Subcutaneous abdominal adipose tissue (tissue), 5 donors: Measurements from ENCODE around the gene PRIM2.
A peak's percentile ranks its signal among the peaks of the same experiment; 100 is the strongest.
"Not testable (repeated sequence)": the region's sequence is repeated elsewhere in the genome, so short reads cannot be mapped to it uniquely, and the experiment has no call there.

Experiments
- H3K27ac ChIP-seq: one replicate; pipeline ENCODE4 v1.7.0; 2013; ENCODE audit warnings: low read depth, mild to moderate bottlenecking, inconsistent platforms, low read length, moderate library complexity
- H3K27me3 ChIP-seq, 5 donors: one replicate each; pipeline ENCODE4 v1.7.0; 2013; ENCODE audit warnings: low read length in 5 of 5, inconsistent platforms in 1 of 5; ENCODE audit not compliant: control insufficient read depth in 5 of 5, insufficient read depth in 4 of 5
- H3K36me3 ChIP-seq, 5 donors: one replicate each; pipeline ENCODE4 v1.7.0; 2013; ENCODE audit warnings: low read length in 5 of 5; ENCODE audit not compliant: control insufficient read depth in 5 of 5, insufficient read depth in 5 of 5
- H3K4me1 ChIP-seq, 5 donors: one replicate each; pipeline ENCODE4 v1.7.0; 2013; ENCODE audit warnings: low read length in 5 of 5, mild to moderate bottlenecking in 3 of 5, moderate library complexity in 1 of 5; ENCODE audit not compliant: control insufficient read depth in 5 of 5, insufficient read depth in 5 of 5
- H3K4me3 ChIP-seq, 5 donors: one replicate each; pipeline ENCODE4 v1.7.0; 2013; ENCODE audit warnings: low read length in 5 of 5, low read depth in 1 of 5
- H3K9ac ChIP-seq, 5 donors: one replicate each; pipeline ENCODE4 v1.7.0; 2013; ENCODE audit warnings: low read length in 5 of 5, mild to moderate bottlenecking in 4 of 5, moderate library complexity in 3 of 5
- H3K9me3 ChIP-seq, 5 donors: one replicate each; pipeline ENCODE4 v1.7.0; 2013; ENCODE audit warnings: low read length in 5 of 5; ENCODE audit not compliant: control insufficient read depth in 5 of 5
- donor health status: healthy.
- donor health status: healthy.
- donor health status: healthy.
- donor health status: healthy.
- donor health status: healthy.

Gene PRIM2

GRCh38 chr6:57288136-57288535 is 29.3 kb upstream of the PRIM2 start:
- H3K4me3 ChIP-seq, H3K36me3 ChIP-seq, H3K9ac ChIP-seq, H3K27ac ChIP-seq, H3K9me3 ChIP-seq, H3K27me3 ChIP-seq, H3K4me1 ChIP-seq: not testable (repeated sequence)

DNA sequence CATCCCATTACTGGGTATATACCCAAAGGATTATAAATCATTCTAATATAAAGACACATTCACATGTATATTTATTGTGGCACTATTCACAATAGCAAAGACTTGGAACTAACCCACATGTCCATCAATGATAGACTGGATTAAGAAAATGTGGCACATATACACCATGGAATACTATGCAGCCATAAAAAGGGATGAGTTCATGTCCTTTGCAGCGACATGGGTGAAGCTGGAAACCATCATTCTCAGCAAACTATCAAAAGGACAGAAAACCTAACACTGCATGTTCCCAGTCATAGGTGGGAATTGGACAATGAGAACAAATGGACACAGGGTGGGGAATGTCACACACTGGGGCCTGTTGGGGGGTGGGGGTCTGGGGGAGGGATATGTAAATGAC is 24.0 kb upstream of the PRIM2 start:
- not testable (repeated sequence) for H3K27me3 ChIP-seq, H3K9me3 ChIP-seq, H3K9ac ChIP-seq, H3K36me3 ChIP-seq, H3K4me3 ChIP-seq, H3K27ac ChIP-seq, H3K4me1 ChIP-seq

GRCh38 chr6:57294862-57295445 is 22.5 kb upstream of the PRIM2 start:
- no peak overlapping the region for H3K4me3 ChIP-seq
- peaks cover 0 to 4% (median 0%) of the 10 kb centered on the region in 5 donors for H3K4me1 ChIP-seq
- no peaks in the 10 kb centered on the region for H3K36me3 ChIP-seq
- no peak overlapping the region for H3K27ac ChIP-seq
- no peaks in the 10 kb centered on the region for H3K9me3 ChIP-seq
- H3K9ac ChIP-seq, result no peak overlapping the region
- no peaks in the 10 kb centered on the region for H3K27me3 ChIP-seq

- Histone ChIP-seq H3K27me3 (no peaks in the 10 kb centered on the region), H3K9ac (no peak overlapping the region), H3K27ac (no peak overlapping the region), H3K4me3 (no peak overlapping the region), H3K36me3 (no peaks in the 10 kb centered on the region), H3K9me3 (no peaks in the 10 kb centered on the region), H3K4me1 (peaks cover 0 to 4% (median 0%) of the 10 kb centered on the region in 5 donors)
Observed at GRCh38 chr6:57297505-57297904, 19.9 kb upstream of the PRIM2 start.

GRCh38 chr6:57298741-57299140 is 18.7 kb upstream of the PRIM2 start:
- Histone ChIP-seq H3K27ac (no peak overlapping the region), H3K4me3 (no peak overlapping the region), H3K9me3 (no peaks in the 10 kb centered on the region), H3K4me1 (peaks cover 0 to 4% (median 0%) of the 10 kb centered on the region in 5 donors), H3K27me3 (no peaks in the 10 kb centered on the region), H3K36me3 (no peaks in the 10 kb centered on the region), H3K9ac (no peak overlapping the region)

- H3K27ac ChIP-seq, result no peak overlapping the region
- H3K36me3 ChIP-seq, result no peaks in the 10 kb centered on the region
- no peak overlapping the region for H3K9ac ChIP-seq
- no peak overlapping the region for H3K4me3 ChIP-seq
- H3K4me1 ChIP-seq, result peaks cover 0 to 18% (median 11%) of the 10 kb centered on the region in 5 donors
- no peaks in the 10 kb centered on the region for H3K9me3 ChIP-seq
- H3K27me3 ChIP-seq, result no peaks in the 10 kb centered on the region
Observed at GRCh38 chr6:57301757-57302156, 15.7 kb upstream of the PRIM2 start.

- H3K36me3 ChIP-seq, result no peaks in the 10 kb centered on the region
- peaks cover 0 to 18% (median 11%) of the 10 kb centered on the region in 5 donors for H3K4me1 ChIP-seq
- no peak overlapping the region for H3K27ac ChIP-seq
- H3K4me3 ChIP-seq, result no peak overlapping the region
- H3K27me3 ChIP-seq, result no peaks in the 10 kb centered on the region
- no peak overlapping the region for H3K9ac ChIP-seq
- no peaks in the 10 kb centered on the region for H3K9me3 ChIP-seq
Observed at GRCh38 chr6:57302477-57302876, 15.0 kb upstream of the PRIM2 start.

DNA sequence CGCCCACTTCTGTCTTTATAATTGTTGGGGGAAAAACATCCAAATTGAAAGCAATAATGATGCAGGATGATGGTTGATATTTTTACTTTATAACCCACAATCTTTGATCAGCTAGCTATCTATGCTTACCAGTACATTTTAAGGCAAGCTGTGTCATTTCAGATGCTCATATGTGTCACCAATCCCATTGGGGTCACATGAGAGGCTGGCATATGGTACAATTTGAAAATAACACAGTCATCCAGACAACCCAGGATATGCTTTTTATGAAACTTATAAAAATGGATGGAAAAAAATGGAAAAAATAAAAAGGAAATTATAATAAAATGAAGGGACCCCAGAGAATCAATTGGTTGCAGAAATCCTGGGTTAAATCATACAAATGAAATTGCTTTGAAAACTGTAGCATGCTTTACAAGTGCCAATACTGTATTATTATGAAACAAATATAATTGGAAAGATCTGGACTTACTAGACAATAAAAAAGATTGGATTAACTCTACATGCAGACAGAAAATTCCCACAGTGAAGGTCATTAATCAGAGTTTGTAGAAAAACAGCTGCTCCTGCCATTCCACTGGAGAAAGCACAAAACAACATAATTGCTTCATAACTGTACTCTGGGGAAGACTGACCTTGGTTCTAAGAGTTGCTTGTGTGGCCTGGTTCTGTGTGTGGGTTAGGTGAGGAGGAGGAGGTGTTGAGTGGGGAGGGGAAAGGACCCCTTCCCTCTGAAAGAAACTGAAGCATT is 13.3 kb upstream of the PRIM2 start:
- Histone ChIP-seq H3K27me3 (no peaks in the 10 kb centered on the region), H3K4me3 (no peak overlapping the region), H3K27ac (peak overlapping the region; percentile 51), H3K4me1 (peaks cover 0 to 18% (median 11%) of the 10 kb centered on the region in 5 donors), H3K9ac (no peak overlapping the region), H3K36me3 (no peaks in the 10 kb centered on the region), H3K9me3 (no peaks in the 10 kb centered on the region)

GRCh38 chr6:57305107-57305506 is 12.3 kb upstream of the PRIM2 start:
- H3K9me3 ChIP-seq, result no peaks in the 10 kb centered on the region
- H3K27ac ChIP-seq, result peak overlapping the region; percentile 51
- H3K4me3 ChIP-seq, result no peak overlapping the region
- H3K27me3 ChIP-seq, result no peaks in the 10 kb centered on the region
- H3K4me1 ChIP-seq, result peaks cover 0 to 18% (median 11%) of the 10 kb centered on the region in 5 donors
- no peaks in the 10 kb centered on the region for H3K36me3 ChIP-seq
- no peak overlapping the region for H3K9ac ChIP-seq

GRCh38 chr6:57305761-57306160 is 11.7 kb upstream of the PRIM2 start:
- peaks cover 0 to 18% (median 11%) of the 10 kb centered on the region in 5 donors for H3K4me1 ChIP-seq
- no peaks in the 10 kb centered on the region for H3K9me3 ChIP-seq
- no peak overlapping the region for H3K9ac ChIP-seq
- peak overlapping the region; percentile 17 for H3K27ac ChIP-seq
- H3K36me3 ChIP-seq, result no peaks in the 10 kb centered on the region
- H3K4me3 ChIP-seq, result no peak overlapping the region
- no peaks in the 10 kb centered on the region for H3K27me3 ChIP-seq
